ENCODE data around the gene CACNA2D2.

Gene CACNA2D2

DNA sequence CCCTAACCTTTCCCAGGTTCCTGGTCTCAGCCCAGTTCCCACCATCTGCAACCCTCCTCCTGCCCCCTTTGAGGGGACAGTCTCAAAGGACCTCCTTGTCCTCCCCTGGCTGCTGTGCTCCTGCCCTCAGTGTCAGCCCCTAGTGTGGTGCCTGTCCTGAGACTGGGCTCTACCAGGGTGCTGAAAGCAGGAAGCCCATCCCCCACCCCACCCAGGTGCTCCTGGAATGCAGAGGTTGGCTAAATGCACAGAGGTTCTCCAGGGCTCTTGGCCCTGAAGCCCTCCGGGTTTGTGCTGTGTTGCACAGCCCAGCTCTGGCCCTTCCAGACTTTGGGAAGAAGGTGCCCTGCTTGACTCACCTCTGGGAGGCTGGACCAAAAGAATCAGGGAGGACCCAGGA lies 42.3 kb upstream of the CACNA2D2 start:
- H3K4me3 ChIP-seq (ENCODE audit: low read length) = no peak overlapping the region
- TF ChIP-seq, protein P1, sequence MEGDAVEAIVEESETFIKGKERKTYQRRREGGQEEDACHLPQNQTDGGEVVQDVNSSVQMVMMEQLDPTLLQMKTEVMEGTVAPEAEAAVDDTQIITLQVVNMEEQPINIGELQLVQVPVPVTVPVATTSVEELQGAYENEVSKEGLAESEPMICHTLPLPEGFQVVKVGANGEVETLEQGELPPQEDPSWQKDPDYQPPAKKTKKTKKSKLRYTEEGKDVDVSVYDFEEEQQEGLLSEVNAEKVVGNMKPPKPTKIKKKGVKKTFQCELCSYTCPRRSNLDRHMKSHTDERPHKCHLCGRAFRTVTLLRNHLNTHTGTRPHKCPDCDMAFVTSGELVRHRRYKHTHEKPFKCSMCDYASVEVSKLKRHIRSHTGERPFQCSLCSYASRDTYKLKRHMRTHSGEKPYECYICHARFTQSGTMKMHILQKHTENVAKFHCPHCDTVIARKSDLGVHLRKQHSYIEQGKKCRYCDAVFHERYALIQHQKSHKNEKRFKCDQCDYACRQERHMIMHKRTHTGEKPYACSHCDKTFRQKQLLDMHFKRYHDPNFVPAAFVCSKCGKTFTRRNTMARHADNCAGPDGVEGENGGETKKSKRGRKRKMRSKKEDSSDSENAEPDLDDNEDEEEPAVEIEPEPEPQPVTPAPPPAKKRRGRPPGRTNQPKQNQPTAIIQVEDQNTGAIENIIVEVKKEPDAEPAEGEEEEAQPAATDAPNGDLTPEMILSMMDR (conservative IDR thresholded peaks at IDR 0.05; ENCODE audit: low read length) = no peak
- DNase-seq (ENCODE audit: low read depth) = no peak

DNA sequence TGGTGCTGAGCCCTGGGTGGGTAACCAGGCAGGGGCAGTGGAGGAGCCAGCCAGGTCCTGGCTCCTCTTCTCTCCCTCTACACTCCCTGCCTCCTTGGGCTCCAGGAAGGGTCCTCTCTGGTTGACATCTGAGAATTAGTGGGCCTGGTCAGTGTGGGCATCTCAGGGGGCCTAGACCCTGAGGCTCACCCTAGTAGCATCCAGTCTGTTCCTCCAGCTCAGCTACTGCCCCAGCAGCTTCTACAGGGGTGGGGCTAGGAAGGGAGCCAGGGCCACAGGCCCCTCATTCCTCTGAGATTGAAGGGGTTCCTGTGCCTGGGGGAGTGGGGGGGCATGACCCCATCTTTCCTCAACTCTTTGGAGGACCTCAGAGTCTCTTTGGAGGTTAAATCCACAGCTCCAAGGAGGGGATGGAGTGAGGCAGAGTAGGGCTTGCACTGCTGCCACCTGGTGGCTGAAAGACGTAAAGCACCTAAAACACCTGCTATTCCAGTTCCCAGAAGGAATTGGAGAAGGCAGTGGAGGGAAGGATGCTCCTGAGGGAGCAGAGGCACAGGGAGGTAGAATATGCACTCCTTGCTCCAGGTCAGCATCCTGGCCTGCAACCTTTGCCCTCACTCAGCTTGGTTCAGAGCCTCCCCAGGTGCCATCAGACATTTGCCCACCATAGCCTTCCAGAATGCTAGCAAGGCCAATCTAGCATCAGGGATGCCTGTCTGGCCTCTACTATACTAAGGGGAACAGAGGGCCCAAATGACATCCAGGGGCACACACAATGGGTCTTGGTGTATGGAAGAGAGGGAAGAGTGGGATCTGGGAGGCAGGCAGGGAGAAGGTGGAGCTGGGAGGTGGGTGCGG lies 39.0 kb upstream of the CACNA2D2 start:
- DNase-seq (ENCODE audit: low read depth) = peak; percentile 46
- no peak overlapping the region for H3K4me3 ChIP-seq (ENCODE audit: low read length)
- TF ChIP-seq, protein P1 (conservative IDR thresholded peaks at IDR 0.05; ENCODE audit: low read length) = peak; percentile 93

DNA sequence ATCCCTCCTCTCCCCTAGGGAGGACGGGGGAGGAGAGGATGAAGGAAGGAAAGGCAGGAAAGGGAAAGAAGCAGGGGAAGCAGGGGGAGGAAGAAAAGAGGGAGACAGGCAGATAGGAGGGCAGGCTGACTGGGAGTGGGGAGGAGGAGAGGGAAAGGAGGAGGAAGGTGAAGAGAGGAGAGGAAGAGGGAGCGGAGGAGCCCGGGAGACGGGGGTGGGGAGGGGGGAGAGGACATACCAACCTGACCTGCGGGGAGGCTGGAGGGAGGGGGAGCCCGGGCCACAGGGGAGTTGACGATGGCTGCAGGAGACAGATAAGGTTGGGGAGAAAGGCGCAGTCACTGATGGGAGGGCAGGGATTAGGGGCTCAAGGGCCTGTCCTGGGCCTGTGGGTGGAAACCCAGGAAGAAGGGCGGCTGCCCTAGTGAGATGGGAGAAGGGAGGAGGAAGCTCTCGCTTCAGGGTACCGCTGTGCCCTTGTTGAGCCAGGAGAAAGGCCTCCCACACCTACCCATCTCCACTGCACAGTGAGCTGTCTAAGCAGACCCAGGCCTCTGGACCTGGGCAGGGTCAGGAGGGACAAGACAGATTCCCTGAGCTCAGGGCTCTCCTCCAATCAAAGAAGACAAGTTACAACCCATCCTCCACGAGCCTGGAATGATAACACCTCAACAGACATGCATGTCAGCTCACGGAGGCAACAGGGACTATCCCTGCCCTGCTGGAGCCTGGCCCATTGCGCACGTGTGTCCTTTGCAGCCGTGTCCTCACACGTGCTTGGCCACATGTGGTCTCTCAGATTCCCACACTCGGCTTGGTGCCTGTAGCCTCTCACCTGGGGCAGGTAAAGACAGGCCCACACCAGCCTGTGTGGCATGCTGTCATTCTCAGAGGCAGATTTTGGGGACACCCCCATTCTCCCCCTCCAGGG lies 36.2 kb upstream of the CACNA2D2 start:
- TF ChIP-seq, protein P1 (conservative IDR thresholded peaks at IDR 0.05; ENCODE audit: low read length) = no peak
- DNase-seq (ENCODE audit: low read depth) = no peak
- H3K4me3 ChIP-seq (ENCODE audit: low read length) = no peak overlapping the region

DNA sequence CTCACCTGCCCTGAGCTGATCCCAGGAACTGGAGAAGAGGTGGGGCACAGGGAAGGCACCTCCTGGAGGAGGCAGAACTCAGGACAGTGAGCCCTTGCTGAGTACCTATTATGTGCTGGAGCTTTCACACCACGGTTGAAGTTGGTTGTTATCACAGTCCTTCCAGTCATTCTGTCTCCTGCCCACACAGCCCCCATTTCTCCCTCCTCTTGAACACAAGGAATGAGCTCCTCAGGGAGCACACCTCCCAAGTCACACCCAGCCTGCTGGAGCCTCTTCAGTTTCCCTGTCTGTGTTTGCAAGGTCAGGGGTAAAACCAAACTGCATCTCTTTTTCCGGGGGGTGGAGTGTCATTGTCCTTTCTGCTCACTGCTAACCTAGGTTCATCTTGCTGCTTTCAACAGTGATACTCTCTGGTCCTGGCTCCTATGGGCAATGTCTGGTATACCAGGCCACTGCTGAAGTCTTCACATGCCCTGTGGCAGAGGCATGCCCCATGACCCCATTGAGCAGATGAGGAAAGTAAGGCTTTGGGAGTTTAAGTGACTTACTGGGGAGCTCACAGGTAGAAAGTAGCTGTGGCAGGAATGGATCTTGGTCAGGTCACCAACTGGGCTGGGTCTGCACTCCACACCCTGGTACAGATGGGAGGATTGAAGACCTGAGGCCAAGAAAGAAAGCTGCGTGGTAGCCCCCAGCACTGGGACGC lies 34.1 kb upstream of the CACNA2D2 start:
- no peak overlapping the region for H3K4me3 ChIP-seq (ENCODE audit: low read length)
- TF ChIP-seq, protein P1 (conservative IDR thresholded peaks at IDR 0.05; ENCODE audit: low read length) = no peak
- no peak for DNase-seq (ENCODE audit: low read depth)

DNA sequence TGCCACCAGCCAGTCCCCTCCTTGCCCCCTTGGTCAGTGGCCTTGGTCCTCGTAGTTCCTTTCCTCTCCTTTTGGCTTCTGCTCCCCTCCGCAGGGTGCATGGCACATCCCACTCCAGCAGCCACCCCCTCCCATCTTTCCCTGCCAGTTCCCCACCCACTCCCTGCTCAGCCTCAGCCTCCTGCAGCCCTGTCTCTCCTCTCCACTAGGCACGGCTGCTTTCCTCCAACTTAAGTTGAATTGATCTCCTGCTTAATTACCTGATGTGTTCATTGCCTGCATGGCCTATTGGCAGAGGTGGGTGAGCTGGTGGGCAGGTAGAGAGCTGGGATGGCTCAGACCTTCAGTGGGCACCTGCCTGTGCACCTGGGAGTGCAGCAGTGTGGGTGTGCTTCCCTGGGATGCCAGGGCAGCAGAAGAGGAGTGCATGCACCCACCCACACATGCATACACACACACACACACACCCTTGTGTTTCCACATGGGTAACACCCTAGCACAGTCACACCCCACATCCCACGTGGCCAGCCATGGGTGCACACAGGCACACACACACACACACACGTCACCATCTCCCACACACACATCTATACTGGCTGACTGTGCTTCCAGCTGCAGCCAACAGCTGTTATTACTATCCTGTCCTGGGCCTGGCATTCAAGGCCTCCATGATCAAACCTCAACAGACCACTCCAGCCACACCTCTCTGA lies 33.2 kb upstream of the CACNA2D2 start:
- TF ChIP-seq, protein P1 (conservative IDR thresholded peaks at IDR 0.05; ENCODE audit: low read length) = no peak
- peak; percentile 16 for DNase-seq (ENCODE audit: low read depth)
- H3K4me3 ChIP-seq (ENCODE audit: low read length) = no peak overlapping the region

DNA sequence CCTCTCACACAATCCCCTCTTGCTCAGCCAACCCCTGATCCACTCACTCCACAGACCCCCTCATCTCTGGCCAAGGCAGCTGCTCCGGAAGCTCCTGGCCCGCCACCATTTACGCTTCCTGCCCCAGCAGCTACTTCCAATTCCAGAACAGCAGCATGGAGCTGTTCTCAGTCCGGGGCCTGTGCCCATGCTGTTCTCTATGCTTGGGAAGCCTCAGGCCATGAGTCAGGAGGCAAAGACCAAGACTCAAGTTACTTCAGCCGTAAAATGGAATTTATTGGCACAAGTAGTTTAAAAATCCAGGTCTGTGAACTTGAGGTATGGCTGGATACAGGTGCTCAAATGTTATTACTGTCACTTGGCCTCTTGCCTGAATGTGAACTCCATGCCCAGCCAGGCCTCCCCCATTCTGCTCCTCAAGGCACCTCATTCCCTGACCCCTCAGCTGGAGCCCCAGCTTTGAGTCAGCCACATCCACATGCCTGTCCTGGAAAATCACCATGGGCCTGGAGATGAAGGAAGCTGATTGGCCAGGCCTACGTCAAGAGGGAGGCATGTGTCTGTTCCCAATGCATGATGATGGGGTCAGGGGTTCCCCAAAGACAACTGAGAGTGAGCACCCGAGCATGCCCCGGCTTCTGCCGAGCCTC lies 31.4 kb upstream of the CACNA2D2 start:
- no peak for DNase-seq (ENCODE audit: low read depth)
- no peak overlapping the region for H3K4me3 ChIP-seq (ENCODE audit: low read length)

More for the DNA sequence above, 31.4 kb upstream of the CACNA2D2 start:
- TF ChIP-seq, protein P1 (conservative IDR thresholded peaks at IDR 0.05; ENCODE audit: low read length) = no peak

All from AG10803 (cell line).